HS-5 (cell line): ENCODE results near the gene NTRK1.

Experiments
- DNase-seq: peaks from one replicate; pipeline ENCODE4 v3.0.0-alpha.2; 2012; ENCODE audit warnings: low read depth

The NTRK1 gene

DNA sequence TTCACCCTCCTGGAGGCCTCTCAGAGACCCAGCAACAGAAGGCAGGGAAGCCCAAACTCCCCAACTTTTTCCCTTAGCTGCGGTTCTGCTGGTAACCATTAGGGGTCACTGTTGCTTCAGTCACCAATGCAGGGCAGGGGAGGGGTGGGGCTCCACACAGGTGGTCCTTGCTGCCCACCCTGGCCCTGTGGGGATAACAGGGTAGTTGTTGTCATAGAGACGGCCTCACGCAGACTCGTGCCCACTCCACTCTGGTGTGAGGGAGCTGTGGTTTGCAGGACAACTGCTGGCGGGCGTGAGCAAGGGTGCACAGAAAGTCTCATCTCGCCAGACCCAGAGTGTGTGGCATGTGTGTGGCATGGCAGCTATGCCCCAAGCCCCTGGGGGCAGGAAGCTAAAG is 21.7 kb upstream of the NTRK1 start:
- no peak for DNase-seq

DNA sequence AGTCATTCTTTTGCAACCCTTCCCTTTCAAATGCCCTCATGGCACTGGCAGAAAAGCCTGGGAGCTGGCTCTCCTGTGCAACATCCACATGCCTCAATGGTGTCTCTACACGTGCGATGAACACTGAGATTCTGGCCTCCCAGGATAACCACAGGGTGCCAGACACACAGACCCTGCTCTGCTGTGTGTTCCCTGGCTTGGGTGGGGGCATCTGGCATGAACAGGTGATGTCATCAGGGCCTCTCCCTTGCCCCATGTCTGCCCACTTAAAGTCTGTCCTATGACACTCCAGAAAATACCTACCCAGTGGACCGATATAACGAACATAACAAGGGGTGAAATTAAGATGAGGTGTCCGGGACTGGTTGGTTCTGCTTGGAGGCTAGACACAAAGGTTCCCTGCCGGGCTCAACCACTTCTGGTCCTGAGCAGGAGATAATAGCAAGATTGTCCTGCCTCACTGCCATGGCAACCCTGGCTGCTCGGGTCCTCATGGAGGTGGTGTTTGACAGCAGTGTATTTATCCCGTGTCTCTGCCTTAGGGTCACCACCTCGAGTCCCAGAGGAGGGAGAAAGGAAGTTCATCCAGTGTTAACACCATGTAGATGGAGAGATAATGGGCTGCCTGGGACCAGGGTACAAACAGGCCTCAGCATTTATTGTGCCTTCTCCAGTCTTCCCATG is 21.1 kb upstream of the NTRK1 start:
- DNase-seq, result no peak

DNA sequence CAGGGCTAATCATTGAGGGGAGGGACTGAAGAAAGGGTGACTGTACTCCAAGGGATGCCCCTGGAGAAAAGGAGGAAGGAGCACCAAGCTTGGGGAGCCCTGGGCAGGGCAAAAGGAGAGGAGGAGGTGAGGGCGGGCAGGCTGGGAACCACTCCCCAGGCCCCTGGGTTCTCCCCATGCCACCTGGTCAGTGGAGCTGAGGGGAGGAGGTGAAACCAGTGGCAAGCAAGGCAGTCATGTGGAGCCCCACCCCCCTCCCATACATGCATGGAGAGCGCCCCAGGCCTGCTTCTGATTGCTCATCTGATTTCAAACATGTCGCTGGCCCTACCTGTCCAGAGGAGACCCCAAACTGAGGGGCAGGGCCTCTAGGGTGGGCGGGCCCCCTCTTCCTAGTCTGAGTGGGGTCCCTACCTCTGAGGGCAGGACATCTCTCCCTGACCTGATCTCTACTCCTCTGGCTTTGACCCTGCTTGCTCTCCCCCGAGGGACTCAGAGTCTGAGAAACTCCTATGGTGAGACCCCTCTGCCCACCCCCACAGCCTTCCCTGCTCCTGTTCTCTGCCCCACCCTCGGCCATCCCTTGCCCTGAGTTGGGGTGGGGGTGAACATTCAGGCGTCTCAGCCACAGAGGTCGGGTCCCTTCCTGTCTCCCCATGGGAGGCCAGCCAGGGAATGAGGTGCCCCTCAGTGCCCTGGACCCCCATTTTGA is 20.3 kb upstream of the NTRK1 start:
- no peak for DNase-seq

DNA sequence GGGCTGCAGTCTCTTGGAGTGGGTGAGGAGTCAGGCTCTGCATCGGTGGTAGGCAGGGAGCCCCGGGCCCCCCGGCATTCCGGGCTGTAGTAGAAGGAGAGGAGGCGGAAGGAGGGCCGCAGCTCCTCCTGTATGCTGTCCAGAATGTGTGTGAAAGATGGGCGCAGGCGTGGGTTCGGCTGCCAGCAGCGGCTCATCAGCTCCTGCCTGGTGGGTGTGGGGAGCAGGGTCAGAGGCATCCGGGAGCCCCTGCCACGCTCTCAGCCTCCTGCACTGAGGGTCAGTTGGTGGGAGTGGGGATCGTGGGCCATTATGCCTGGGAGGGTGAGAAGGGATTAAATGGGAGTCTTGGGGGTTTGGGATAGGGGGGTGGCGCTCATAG is 19.8 kb upstream of the NTRK1 start:
- DNase-seq, result no peak

DNA sequence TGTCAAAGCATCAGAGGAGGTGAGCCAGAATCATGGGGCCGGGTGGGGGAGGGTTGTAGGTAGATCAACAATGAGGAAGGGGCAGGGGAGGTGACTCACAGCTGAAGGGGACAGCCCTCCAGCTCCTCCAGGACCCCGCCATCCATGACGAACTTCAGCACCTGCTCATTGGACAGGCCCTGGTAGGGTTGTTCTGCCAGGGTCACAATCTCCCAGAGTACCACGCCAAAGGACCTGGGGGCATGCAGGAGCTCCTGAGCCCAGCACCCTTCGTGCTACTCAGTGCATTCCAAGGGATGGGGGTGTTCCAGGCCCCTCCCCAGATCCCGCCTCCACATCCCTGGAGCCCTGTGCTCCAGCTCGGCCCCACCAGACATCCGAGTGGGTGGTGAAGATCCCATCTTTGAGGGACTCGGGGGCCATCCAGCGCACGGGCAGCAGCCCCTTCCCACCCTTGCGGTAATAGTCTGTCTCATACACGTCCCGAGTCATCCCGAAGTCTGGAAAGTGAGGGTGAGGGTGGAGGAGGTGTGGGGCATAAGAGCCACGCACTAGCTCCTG is 19.3 kb upstream of the NTRK1 start:
- DNase-seq, result no peak

DNA sequence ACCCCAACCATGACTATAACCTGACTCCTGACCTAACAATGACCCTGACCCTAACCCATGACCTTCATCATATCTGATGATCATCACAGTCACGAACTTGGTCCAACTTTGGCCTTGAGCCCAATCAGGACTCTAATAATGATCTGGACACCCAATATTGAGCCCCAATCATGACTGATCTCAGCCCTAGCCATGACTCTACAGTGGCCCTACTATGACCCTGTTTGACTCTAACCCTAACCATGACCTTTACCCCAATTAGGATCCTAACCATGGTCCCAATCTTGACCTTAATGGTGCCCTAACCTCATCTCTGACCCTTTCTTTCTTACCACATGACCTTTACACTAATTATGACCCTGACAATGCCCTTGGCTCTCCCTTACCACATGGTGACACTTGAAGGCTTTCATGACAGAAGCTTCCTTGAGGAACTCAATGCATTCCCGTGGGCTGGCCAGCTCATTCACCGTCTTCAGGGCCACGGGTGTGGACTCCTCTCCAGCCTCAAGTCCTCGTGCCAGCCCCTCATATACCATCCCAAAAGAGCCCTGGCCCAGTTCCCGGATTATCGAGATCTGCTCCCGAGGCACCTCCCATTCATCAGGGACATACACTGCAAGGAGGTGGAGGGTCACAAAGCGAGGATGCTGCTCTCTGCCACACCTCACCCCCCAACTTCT is 17.9 kb upstream of the NTRK1 start:
- no peak for DNase-seq

DNA sequence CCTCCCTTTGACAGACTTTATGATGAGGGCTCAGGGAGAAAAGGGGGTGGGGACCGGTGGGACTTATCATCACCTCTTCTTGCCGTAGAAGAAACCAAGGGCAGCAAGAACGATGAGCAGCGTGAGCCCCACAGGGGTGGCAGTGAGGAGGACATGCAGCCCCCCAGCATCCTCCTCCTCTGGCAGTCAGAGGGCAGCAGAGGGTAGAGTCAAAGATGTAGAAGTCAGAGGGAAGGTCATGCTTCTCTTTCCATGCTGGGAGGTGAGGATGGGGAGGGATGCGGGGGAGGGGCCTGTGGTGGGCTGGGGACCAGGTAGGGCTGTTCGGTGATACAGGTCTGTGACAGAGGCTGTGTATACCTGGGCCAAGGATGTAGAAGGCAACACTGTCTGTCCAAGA is 16.6 kb upstream of the NTRK1 start:
- DNase-seq, result no peak

DNA sequence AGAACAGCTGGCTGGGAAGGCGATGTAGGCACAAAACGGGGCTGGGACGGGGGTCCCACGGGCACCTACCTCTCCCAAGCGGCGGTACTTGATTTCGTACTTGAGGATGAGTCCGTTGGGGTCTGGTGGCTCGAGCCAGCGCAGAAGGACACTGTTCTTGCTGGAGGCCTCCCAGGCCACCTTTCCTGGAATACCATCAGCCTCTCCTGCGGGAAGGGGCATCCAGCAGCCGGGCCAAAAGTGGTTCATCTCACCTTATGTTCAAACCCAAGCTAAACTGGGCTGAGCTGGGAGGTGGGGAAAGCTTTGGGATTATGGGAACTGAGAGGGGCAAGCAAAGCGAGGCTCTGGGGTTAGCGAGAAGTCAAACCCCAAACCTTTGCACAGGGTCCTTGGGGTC is 16.0 kb upstream of the NTRK1 start:
- no peak for DNase-seq

DNA sequence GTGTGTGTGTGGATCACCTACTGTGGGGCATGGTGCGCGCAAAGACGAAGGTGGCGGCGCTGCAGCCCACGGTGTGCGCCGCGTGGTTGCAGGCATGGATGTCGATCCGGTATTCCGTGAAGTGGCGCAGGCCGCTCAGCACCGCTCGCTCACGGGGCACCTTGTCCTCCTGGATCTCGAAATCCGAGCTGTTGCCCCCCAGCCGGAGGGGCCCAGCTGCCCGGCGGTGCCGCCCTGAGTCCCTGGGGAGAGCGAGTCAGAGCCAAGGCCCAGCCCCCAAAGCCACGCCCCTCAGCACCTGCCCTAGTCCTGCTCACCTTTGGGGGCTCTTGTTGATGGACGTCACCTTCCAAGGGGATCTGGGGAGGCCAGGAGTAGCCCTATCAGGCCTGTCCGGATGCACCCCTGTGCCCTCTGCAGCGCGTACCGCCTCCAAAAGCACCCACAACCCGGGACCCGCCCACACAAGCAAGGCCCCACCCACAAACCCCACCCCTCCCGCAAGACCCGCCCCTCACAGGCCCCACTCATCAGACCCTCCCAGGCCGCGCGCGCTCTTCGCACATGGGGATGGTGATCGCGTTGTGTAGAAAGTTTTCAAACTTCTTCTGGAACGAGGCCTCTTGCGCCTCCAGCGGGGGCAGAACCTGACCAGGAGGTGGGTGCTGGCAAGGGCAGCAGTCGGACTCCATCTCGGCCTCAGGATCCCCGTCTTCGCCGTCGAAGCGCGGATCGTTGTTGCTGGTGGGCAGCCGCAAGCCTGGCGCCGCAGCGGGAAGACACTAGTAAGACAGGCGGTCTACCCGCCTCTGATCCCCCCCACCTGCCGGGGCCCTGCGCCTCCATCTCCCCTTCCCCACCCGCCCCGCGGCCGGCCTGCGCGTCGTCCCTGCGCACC is 15.4 kb upstream of the NTRK1 start:
- DNase-seq, result no peak

DNA sequence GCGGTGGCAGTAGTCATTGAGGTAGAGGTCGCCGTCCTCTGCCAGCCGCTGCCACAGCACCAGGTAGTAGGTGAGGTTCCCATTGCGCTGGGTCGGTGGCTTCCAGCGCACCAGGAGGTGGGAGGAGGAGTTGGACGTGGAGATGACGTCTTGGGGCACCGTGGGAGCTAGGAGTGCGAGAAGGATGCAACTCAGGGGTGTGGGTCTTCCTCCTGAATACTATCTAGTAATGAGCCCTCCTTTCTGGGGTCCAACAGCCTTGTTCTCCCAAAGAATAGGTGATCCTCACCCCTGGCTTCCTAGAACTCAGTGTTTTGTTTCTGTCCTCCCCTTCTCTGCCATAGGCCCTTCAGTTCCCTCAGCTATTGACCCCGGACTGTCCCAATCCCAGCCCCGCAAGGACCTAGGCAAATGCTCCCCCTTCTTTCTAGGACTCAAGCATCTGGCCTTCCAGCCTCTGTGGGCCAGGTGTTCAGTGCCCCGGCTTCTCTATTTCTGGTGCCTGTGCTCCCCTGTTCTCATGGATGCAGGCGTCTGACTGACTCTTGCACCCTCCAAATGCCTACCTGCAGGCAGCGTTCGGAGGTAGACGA is 14.6 kb upstream of the NTRK1 start:
- DNase-seq, result no peak

DNA sequence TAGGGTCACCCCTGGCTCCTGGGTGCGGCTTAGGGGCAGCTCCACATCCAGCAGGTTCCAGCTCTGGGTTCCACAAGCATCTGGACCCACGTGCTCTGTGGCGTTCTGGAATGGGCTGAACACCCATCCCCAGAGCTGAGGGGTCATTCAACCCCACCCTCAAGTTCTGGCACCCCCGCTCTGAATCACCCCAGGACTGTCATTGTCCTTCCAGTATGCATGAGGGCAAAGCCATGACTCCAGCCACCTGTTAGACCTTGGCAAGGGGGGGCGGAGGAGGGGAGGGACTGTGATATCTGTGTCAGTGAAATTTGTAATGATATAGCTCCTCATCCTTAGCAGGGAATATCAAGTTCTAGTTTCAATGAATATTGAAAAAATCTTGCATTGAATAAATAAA is 14.0 kb upstream of the NTRK1 start:
- no peak for DNase-seq

DNA sequence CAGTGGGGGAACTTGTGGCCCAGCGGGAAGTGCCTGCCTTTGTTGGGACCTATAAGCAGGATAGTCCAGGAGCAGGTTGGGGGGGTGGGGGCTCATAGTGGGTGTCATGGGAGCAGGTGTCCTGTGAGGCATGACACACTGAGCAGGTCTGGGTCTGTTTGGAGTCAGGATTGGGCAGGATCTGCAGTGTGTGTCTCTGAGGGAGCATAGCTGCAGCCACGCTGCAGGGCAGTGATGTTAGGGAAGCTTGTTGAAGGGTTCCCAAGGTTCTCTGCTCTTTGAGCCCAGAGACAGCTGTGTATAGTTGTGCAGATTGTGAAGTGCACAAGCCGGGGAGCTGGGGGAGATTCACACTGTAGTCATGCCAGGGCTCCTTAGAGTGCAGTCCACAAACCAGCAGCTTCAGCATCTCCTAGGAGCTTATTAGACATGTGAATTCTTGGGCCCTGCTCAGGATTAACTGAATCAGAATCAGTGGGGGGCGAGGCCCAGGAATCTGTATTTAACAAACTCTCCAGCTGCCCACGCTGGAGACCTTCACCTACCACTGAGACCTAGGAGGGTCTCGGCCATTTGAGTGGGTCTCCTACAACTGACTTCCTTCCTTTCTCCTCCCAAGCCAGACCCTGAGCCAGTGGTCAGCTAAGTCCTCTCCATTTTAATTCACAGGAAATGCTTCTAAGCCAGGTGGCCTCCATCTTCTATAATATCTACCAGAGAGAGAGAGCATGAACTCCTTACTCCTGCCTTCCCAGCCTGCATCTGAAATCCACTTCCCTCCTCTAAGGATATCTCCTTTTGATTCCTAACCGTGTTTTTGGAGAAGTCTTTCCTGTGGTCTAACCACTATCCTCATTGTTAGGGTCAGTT is 12.8 kb upstream of the NTRK1 start:
- DNase-seq, result no peak

DNA sequence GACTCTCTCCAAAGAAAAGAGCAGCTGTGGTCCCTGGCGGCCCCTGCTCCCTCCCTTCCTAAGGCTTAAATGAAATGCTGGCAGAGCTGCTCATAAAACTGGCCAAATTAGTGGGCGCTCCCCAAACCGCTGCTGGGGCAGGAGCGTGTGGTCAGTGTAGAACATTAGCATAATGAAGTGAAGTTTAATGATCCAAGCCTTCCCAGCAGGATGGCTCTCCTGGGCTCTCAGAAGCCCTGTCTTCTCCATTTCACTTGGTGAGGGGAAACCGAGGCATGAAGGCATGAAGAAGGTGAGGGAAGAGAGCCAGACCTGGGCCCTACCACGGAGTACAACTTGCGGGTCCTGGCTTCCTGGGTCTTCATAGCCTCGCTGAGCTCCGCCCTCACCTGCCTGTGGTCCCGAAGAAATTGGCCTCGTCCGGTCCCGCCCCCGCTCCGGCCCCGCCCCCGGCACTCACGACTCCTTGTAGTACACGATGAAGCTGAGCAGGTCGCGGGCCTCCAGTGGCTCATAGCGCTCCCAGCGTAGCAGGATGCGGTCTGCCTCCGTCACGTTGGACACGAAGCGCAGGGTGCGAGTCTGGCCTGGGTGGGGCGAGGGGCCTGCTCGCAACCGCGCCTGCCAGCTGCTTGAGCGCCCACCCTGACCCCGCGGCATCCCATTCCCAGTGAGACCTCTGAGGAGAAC is 12.1 kb upstream of the NTRK1 start:
- DNase-seq, result no peak

DNA sequence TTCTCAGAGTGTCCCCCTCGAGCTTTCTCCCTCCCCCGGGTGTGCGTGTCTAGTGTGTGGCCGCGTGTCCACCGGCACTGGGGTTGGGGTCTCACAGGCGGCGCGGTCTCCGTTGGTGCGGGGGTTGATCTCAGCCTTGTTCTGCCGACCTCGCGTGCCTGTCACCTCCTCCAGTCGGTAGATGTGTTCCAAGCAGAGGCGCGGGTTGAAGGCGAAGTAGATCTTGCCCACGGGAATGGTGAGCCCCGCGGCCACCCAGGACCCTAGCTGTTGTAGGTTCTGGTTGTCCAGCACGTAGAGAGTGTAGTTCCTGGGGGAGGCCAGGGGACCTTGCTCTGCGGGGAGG is 11.5 kb upstream of the NTRK1 start:
- no peak for DNase-seq

DNA sequence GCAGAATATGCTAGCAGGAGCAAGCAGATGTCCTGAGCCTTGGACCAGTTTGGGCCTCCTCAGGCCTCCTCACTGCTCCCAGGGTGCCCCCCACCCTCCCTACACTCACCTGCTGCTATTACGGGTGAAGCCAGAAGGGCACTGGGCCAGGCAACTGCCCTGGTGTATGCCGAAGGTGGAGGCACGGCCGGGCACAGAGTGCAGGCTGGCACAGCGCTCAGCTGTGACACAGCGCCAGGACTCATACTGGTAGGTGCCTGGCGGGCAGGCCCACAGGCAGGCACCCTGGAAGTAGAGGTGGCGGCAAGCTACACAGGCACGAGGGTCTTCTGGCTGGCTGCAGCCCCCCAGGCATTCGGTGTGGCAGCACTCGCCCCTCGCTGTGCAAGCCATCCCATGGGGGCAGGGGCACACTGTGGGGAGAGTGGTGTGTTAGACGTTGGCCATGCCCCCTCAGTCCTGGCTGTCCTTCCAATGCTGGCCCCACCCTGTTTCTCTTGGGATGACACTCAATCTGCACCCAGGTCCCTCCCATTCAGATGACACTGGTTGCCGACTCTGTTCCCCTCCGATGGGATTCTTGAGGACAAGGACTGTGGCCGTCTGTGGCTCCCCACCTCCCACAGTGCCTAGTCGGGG is 8.8 kb upstream of the NTRK1 start:
- no peak for DNase-seq

DNA sequence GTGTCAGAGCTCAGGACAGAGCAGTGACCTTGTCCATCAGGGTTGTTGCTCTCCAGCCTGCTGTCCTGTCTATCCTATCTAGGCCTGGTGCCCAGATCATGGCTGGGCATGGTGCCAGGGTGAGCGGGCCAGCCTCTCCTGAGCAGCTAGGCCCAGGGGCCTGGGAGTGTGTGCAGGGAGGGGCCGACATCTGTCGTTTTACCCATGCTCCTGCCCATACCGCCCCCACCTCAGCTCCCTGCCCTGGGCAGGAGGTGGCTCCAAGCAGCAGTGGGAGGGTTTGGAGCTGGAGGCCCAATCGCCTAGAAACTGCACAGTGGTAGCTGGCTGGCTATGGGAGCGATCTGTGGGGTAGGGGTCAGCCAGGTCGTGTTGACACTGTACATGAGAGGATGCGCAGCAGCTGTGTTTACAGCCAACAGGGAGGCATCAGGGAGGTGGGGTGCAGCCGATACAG is 8.2 kb upstream of the NTRK1 start:
- DNase-seq, result no peak

DNA sequence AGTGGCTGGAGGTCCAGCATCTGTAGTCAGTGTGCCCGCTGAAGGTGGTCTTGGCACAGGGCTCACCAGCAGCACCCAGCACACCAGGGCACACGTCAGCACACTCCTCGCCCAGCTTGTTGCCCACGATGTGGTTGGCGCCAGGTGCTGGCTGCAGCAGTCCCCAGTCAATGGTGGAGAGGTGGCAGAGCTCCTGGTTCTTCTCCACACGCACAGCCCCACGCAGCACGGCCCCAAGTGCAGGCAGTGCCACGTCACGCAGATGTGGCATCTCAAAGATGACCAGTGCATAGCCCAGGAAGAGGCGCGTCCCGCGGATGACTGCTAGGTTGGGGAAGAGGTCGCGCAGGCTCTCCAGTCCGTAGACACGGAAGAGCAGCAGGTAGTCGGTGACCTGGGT is 6.9 kb upstream of the NTRK1 start:
- DNase-seq, result no peak

DNA sequence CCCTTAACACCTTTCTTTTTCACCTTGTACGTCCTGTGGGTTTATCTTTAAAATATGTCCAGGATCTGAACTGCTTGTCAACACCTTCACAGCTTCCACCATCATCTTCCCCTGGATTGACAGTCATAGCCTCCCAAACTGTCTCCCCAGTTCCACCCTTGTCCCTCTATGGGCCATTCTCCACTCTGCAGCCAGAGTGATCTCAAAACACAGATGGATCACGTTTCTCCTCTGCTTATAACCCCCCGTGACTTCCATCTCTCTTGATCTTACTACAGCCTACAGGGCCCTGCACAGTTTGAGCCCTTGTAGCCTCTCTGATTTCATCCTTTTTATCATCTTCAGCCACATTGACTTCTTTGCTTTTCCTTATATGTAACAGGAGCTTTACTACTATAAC is 6.0 kb upstream of the NTRK1 start:
- DNase-seq, result no peak

DNA sequence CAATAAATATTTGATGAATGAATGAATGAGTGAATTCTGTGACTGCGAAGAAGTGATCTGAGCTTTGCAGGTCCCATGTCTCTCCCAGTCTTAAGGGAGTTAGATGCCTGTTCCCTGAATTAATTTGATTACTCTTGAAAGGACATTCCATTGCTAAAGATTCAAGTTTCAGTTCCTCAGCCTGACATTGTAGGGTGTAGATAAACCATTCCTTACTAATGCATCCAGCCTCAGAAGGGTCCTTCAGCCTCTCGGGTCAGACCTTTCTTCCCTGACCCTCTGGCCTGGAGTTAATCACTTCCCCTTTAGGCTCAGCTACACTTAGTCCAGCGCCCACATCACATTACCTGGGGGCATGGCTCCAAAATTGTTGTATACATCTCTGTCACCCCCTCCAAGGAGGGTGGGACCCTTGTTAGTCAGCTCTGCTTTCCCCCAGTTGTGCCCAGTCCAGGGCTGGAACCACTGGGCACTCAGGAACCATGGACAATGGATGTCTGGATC is 4.3 kb upstream of the NTRK1 start:
- no peak for DNase-seq
